ENCODE measurements around the gene APBA2.

APBA2 gene

DNA sequence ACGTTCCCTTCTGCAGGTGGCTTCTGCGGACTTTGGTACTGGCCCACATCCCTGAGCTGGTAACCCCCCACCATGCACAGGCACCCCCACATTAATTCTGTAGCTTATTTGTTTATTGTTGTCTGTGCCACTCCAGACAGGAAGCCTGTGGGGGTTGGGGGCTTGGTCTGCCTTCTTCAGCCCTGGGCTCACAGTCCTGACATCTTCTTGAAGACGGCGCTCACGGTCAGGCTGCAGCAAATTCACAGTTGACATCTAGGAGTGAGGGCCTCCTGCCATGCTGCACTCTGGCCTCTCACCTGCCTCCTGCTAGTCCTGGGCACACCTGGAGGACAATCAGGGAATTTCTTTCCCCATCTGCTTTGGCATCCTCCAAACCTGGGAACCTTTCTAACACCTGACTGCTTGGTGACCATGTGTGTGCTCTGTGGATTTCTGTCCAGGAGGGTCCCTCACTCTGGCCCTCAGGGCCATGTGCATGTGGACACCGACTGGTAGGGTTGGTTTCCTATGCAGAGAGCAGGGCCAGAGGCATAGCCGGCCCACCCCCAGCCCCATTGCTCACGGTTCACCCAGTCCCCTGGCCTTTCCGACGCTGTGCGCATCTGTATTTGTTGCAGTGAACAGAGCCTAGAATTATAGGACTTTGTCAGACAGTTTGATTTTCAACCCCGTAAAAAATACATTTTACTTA lies 68.8 kb downstream of the APBA2 start:
- no peak overlapping the region for H3K27ac ChIP-seq (ENCODE audit: low read depth, low read length)
- H3K9me3 ChIP-seq (ENCODE audit: control insufficient read depth in 1 of 2, low read length in 2 of 2): no peaks in the 10 kb centered on the region
- H3K4me1 ChIP-seq (ENCODE audit: control insufficient read depth in 1 of 2, insufficient read depth in 2 of 2, low read length in 2 of 2): peaks cover 7% of the 10 kb centered on the region in 2 donors
- no peak overlapping the region for H3K9ac ChIP-seq (ENCODE audit: low read depth in 1 of 2, low read length in 2 of 2)
- H3K36me3 ChIP-seq (ENCODE audit: control insufficient read depth in 1 of 2, insufficient read depth in 2 of 2, low read length in 2 of 2): no peaks in the 10 kb centered on the region
- no peaks in the 10 kb centered on the region for H3K27me3 ChIP-seq (ENCODE audit: control insufficient read depth in 1 of 2, insufficient read depth in 2 of 2, low read length in 2 of 2)
- no peak overlapping the region for H3K4me3 ChIP-seq (ENCODE audit: low read depth in 1 of 2, low read length in 2 of 2)

DNA sequence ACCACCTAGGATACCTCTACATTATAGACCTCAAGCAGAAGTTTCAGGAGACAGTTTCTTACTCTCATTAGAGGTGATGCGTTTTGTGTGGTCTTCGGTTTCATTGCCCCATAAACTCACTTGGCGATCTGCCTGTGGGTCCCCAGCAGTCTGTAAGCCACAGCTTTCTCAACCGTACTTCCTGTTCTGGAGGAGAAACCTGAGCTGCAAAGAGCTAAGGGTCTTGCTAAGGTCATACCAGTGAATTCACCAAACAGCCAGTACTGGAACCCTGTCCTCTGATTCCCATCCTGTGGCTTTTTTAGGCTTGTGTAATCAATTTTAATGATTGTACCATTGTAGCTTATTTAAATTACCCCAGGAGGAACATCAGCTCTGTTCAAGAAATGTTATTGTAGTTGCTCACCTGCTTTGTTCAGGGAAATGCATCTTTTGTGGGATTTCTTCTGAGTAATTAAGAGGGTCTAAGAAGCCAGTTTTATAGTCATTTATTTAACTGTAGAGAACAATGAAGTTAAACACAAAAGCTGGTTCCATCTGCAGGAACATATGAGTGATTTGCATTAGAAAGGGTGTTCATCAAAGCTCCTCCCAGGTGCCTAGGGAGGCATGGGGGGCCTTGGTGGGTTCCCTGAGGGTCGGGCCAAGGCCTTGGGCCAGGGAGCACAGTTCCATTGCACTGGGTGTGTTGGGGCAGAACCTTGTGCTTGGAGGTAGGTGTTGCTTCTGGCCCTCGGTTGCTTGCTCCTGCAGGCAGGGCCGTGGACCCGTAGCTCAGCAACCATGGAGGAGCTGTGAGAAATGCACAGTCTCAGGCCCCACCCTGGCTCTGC lies 69.6 kb downstream of the APBA2 start:
- Histone ChIP-seq H3K9ac (ENCODE audit: low read depth in 1 of 2, low read length in 2 of 2) (no peak overlapping the region), H3K27me3 (ENCODE audit: control insufficient read depth in 1 of 2, insufficient read depth in 2 of 2, low read length in 2 of 2) (no peaks in the 10 kb centered on the region)

DNA sequence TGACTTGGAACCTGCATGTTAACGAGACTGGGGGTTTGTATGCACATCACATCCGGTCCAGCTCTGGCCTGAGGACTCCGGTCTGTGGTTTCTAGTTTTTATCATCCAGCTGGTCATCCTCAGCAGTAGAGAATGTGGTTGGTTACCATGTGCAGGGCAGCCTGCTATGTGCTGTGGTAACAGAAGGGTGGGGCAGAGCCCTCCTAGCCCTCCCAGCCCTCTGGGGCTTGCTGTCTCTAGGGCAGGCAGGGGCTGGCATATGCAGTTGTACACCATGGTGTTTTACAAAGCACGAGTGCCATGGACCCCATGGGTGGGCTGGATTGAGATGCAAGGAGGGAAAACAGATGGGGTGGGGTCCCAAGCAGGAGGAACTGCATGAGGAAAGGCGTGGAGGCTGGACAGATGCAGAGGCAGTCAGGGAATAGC lies 70.2 kb downstream of the APBA2 start:
- no peaks in the 10 kb centered on the region for H3K9me3 ChIP-seq (ENCODE audit: control insufficient read depth in 1 of 2, low read length in 2 of 2)

More for the DNA sequence above, 69.6 kb downstream of the APBA2 start:
- H3K36me3 ChIP-seq (ENCODE audit: control insufficient read depth in 1 of 2, insufficient read depth in 2 of 2, low read length in 2 of 2): no peaks in the 10 kb centered on the region
- H3K27ac ChIP-seq (ENCODE audit: low read depth, low read length): no peak overlapping the region
- H3K9me3 ChIP-seq (ENCODE audit: control insufficient read depth in 1 of 2, low read length in 2 of 2): no peaks in the 10 kb centered on the region
- H3K4me1 ChIP-seq (ENCODE audit: control insufficient read depth in 1 of 2, insufficient read depth in 2 of 2, low read length in 2 of 2): peaks cover 7% of the 10 kb centered on the region in 2 donors
- no peak overlapping the region for H3K4me3 ChIP-seq (ENCODE audit: low read depth in 1 of 2, low read length in 2 of 2)

DNA sequence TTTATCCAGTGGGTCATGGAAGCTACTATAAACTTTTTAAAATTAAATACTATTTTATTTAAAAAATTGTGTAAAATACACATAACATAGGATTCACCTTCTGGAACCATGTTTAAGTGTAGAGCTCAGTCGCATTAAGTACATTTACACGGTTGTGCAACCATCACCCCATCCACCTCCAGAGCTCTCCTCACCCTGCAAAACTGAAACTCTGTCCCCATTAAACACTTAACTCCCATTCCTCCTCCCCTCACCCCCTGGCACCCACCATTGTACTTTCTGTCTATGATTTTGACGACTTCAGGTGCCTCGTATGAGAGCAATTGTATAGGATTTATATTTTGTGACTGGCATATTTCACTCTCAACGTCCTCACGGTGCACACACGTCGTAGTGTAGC lies 70.7 kb downstream of the APBA2 start:
- Histone ChIP-seq H3K4me3 (ENCODE audit: low read depth in 1 of 2, low read length in 2 of 2) (no peak overlapping the region), H3K4me1 (ENCODE audit: control insufficient read depth in 1 of 2, insufficient read depth in 2 of 2, low read length in 2 of 2) (peaks cover 7% of the 10 kb centered on the region in 2 donors), H3K9me3 (ENCODE audit: control insufficient read depth in 1 of 2, low read length in 2 of 2) (no peaks in the 10 kb centered on the region), H3K9ac (ENCODE audit: low read depth in 1 of 2, low read length in 2 of 2) (no peak overlapping the region), H3K27me3 (ENCODE audit: control insufficient read depth in 1 of 2, insufficient read depth in 2 of 2, low read length in 2 of 2) (no peaks in the 10 kb centered on the region), H3K27ac (ENCODE audit: low read depth, low read length) (no peak overlapping the region), H3K36me3 (ENCODE audit: control insufficient read depth in 1 of 2, insufficient read depth in 2 of 2, low read length in 2 of 2) (no peaks in the 10 kb centered on the region)

More for the DNA sequence above, 70.2 kb downstream of the APBA2 start:
- Histone ChIP-seq H3K9ac (ENCODE audit: low read depth in 1 of 2, low read length in 2 of 2) (no peak overlapping the region), H3K4me1 (ENCODE audit: control insufficient read depth in 1 of 2, insufficient read depth in 2 of 2, low read length in 2 of 2) (peaks cover 7% of the 10 kb centered on the region in 2 donors), H3K4me3 (ENCODE audit: low read depth in 1 of 2, low read length in 2 of 2) (no peak overlapping the region), H3K27me3 (ENCODE audit: control insufficient read depth in 1 of 2, insufficient read depth in 2 of 2, low read length in 2 of 2) (no peaks in the 10 kb centered on the region), H3K27ac (ENCODE audit: low read depth, low read length) (no peak overlapping the region), H3K36me3 (ENCODE audit: control insufficient read depth in 1 of 2, insufficient read depth in 2 of 2, low read length in 2 of 2) (no peaks in the 10 kb centered on the region)

DNA sequence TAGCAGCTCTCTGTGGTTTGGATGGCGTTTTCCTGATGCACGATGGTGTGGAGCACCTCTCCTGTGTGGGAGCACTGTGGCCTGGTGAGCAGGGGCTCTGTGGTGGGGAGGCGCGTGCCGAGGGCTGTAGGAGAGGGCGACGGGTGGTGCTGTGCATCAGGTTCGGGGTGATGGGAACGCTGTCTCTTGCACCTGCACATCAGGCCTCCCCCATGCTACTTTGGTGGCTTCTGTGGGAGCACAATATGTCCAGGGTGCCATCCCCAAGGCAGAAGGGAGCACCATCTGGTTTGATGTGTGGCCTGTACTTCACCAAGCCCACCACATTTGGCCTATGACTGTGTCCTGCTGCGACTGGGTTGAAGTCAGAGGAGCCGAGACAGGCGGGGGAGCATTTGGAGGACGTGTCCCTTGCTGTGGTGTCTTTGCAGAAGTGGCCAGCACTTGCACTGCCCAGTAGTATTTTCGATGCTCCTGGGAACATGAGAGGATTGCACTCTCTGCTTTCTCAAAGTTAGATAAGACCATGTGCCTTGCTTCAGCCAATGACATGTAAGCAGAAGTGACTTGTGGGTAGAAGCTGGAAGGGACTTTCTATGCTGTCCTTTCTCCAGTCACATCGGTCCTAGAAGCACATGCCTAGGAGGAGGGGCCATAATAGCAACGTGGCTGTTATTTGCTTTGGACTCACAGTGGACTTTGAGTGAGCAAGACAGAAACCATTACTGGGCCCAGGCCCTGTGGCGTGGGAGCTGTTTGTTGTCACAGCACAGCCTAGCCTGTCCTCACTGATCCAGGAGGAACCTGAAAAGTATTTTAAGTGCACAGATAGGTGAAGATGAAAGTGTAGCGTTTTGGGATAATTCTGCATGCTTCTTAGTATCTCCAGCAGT lies 72.1 kb downstream of the APBA2 start:
- Histone ChIP-seq H3K4me3 (ENCODE audit: low read depth in 1 of 2, low read length in 2 of 2) (no peak overlapping the region), H3K27ac (ENCODE audit: low read depth, low read length) (no peak overlapping the region), H3K36me3 (ENCODE audit: control insufficient read depth in 1 of 2, insufficient read depth in 2 of 2, low read length in 2 of 2) (no peaks in the 10 kb centered on the region), H3K4me1 (ENCODE audit: control insufficient read depth in 1 of 2, insufficient read depth in 2 of 2, low read length in 2 of 2) (peaks cover 7% of the 10 kb centered on the region in 2 donors), H3K9me3 (ENCODE audit: control insufficient read depth in 1 of 2, low read length in 2 of 2) (no peaks in the 10 kb centered on the region), H3K27me3 (ENCODE audit: control insufficient read depth in 1 of 2, insufficient read depth in 2 of 2, low read length in 2 of 2) (no peaks in the 10 kb centered on the region), H3K9ac (ENCODE audit: low read depth in 1 of 2, low read length in 2 of 2) (no peak overlapping the region)

DNA sequence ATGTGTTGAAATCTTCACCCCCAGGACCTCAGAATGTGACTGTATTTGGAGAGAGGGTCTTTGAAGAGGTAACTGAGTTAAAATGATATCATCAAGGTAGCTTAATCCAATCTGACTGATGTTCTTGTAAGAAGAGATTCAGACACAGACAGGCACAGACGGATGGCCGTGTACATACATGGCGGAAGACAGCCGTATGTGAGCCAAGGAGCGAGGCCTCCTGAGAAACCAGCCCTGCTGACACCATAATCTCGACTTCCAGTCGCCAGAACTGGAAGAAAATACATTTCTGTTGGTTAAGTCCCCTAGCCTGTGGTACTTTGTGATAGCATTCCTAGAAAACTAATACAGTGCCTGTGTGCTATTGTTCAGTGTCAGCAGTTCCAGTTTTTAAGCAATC lies 73.6 kb downstream of the APBA2 start:
- Histone ChIP-seq H3K9ac (ENCODE audit: low read depth in 1 of 2, low read length in 2 of 2) (no peak overlapping the region), H3K36me3 (ENCODE audit: control insufficient read depth in 1 of 2, insufficient read depth in 2 of 2, low read length in 2 of 2) (no peaks in the 10 kb centered on the region), H3K9me3 (ENCODE audit: control insufficient read depth in 1 of 2, low read length in 2 of 2) (no peaks in the 10 kb centered on the region), H3K27me3 (ENCODE audit: control insufficient read depth in 1 of 2, insufficient read depth in 2 of 2, low read length in 2 of 2) (no peaks in the 10 kb centered on the region), H3K4me1 (ENCODE audit: control insufficient read depth in 1 of 2, insufficient read depth in 2 of 2, low read length in 2 of 2) (peaks cover 7% of the 10 kb centered on the region in 2 donors), H3K27ac (ENCODE audit: low read depth, low read length) (no peak overlapping the region), H3K4me3 (ENCODE audit: low read depth in 1 of 2, low read length in 2 of 2) (no peak overlapping the region)

DNA sequence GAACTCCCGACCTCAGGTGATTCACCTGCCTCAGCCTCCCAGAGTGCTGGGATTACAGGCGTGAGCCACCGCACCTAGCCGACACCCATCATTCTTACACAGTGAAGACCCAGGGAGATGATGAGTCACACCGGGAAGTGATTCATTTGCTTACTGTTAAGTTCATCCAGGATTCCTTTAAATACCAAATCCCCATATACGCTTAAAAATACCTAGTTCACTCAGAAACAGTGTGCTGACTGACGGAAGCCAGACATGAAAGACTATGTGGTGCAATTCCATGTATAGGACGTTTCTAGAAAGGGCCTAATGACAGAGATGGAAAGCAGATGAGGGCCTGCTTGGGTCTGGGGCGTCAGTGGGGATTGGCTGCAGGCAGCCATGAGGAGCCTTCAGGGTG lies 75.2 kb downstream of the APBA2 start:
- H3K9ac ChIP-seq (ENCODE audit: low read depth in 1 of 2, low read length in 2 of 2): no peak overlapping the region
- no peaks in the 10 kb centered on the region for H3K9me3 ChIP-seq (ENCODE audit: control insufficient read depth in 1 of 2, low read length in 2 of 2)
- no peaks in the 10 kb centered on the region for H3K27me3 ChIP-seq (ENCODE audit: control insufficient read depth in 1 of 2, insufficient read depth in 2 of 2, low read length in 2 of 2)
- no peak overlapping the region for H3K4me3 ChIP-seq (ENCODE audit: low read depth in 1 of 2, low read length in 2 of 2)
- H3K36me3 ChIP-seq (ENCODE audit: control insufficient read depth in 1 of 2, insufficient read depth in 2 of 2, low read length in 2 of 2): no peaks in the 10 kb centered on the region
- no peak overlapping the region for H3K27ac ChIP-seq (ENCODE audit: low read depth, low read length)
- H3K4me1 ChIP-seq (ENCODE audit: control insufficient read depth in 1 of 2, insufficient read depth in 2 of 2, low read length in 2 of 2): peaks cover 0 to 2% of the 10 kb centered on the region in 2 donors

DNA sequence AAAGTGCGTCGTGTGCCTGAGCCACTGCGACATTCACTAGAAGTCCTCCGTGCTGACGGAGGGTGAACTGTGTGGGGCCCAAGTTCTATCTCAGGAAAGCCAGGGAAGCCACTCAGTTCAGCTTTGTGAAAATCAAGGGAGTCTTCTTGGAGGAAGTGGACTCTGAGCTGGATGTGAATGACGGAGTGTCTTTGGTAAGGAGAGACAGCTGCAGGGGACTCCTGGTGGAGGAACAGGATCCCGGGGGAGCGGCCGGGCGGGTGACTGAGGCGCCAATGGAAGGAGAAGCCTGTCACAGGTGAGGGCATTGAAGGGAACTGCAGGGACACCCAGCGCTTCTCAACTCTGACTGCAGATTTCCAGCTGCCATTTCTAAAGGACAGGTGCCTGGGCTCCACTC lies 75.6 kb downstream of the APBA2 start:
- no peaks in the 10 kb centered on the region for H3K9me3 ChIP-seq (ENCODE audit: control insufficient read depth in 1 of 2, low read length in 2 of 2)
- H3K36me3 ChIP-seq (ENCODE audit: control insufficient read depth in 1 of 2, insufficient read depth in 2 of 2, low read length in 2 of 2): no peaks in the 10 kb centered on the region
- no peaks in the 10 kb centered on the region for H3K27me3 ChIP-seq (ENCODE audit: control insufficient read depth in 1 of 2, insufficient read depth in 2 of 2, low read length in 2 of 2)
- H3K4me3 ChIP-seq (ENCODE audit: low read depth in 1 of 2, low read length in 2 of 2): no peak overlapping the region
- H3K27ac ChIP-seq (ENCODE audit: low read depth, low read length): no peak overlapping the region
- H3K4me1 ChIP-seq (ENCODE audit: control insufficient read depth in 1 of 2, insufficient read depth in 2 of 2, low read length in 2 of 2): no peaks in the 10 kb centered on the region
- H3K9ac ChIP-seq (ENCODE audit: low read depth in 1 of 2, low read length in 2 of 2): no peak overlapping the region

DNA sequence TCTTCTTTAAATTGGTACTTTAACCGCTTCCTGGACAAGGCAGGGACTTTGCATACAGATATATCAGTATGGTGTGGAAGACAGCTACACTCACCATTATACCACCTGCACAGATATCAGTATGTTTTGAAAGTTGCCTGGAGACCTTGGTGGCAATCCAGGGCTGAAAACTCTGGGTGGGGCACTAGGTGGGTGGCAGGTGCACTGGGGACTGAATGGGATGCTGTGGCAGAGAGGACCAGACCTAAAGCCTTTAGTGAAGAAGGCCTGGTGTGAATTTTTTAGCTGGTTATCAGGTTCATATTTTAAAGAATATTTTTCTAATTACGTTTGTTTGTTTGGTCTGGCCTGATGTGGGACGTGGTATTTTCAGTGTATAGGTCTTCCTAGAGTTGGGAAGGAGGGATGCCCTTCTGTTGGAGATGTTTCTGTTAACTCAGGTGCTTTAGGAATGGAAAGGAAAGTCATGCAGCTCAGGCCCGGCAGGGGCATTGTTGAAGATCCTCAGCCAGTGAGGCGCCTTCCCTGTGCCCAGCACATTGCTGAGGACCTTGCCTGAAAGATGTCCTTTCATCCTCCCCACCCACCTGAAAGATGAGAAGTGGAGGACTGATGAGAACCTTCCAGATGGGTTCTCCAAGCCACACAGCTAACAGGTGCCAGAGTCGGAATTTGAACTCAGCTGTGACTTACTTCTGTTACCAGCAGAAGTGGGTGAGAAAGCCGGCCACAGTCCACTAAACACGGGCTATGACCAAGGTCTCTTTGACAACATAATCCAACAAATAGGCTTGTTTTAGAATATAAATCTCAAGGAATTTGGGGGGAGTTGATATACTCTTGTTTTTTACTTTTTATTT lies 77.3 kb downstream of the APBA2 start:
- H3K27me3 ChIP-seq (ENCODE audit: control insufficient read depth in 1 of 2, insufficient read depth in 2 of 2, low read length in 2 of 2): no peaks in the 10 kb centered on the region

More for the DNA sequence above, 77.3 kb downstream of the APBA2 start:
- H3K36me3 ChIP-seq (ENCODE audit: control insufficient read depth in 1 of 2, insufficient read depth in 2 of 2, low read length in 2 of 2): no peaks in the 10 kb centered on the region
- H3K27ac ChIP-seq (ENCODE audit: low read depth, low read length): no peak overlapping the region
- no peaks in the 10 kb centered on the region for H3K4me1 ChIP-seq (ENCODE audit: control insufficient read depth in 1 of 2, insufficient read depth in 2 of 2, low read length in 2 of 2)
- H3K9ac ChIP-seq (ENCODE audit: low read depth in 1 of 2, low read length in 2 of 2): no peak overlapping the region
- H3K9me3 ChIP-seq (ENCODE audit: control insufficient read depth in 1 of 2, low read length in 2 of 2): no peaks in the 10 kb centered on the region
- H3K4me3 ChIP-seq (ENCODE audit: low read depth in 1 of 2, low read length in 2 of 2): no peak overlapping the region
